Fibroblast of the aortic adventitia (primary cell): ENCODE results near the gene SLC37A1. TPM values are rescaled to one million over a fixed set of nuclear protein-coding genes. Genes with fewer than 3 reads are reported as not detected.

Experiments
- DNase-seq: peaks from one replicate; pipeline ENCODE4 v3.0.0-alpha.2; 2010; ENCODE audit warnings: low read depth
- H3K4me3 ChIP-seq: 2 replicates; pipeline ENCODE4 v1.5.1; 2011; ENCODE audit warnings: low read depth, mild to moderate bottlenecking, control low read depth, low read length, moderate library complexity
- total RNA-seq: library from RNA; depleted of rRNA; stranded (reverse); fragments of >200 nt; gene quantifications from 2 replicates; pipeline ENCODE4 v1.2.3, GENCODE V29; 2012; ENCODE audit warnings: low replicate concordance
- TF ChIP-seq, protein P1 (sequence below): IDR thresholded peaks from 2 replicates; pipeline ENCODE4 v1.5.1; 2011; ENCODE audit warnings: mild to moderate bottlenecking, low read length, control low read depth, inconsistent platforms; ENCODE audit not compliant: insufficient read depth

SLC37A1 gene
- total RNA-seq, 1 donor = 0.27 TPM

DNA sequence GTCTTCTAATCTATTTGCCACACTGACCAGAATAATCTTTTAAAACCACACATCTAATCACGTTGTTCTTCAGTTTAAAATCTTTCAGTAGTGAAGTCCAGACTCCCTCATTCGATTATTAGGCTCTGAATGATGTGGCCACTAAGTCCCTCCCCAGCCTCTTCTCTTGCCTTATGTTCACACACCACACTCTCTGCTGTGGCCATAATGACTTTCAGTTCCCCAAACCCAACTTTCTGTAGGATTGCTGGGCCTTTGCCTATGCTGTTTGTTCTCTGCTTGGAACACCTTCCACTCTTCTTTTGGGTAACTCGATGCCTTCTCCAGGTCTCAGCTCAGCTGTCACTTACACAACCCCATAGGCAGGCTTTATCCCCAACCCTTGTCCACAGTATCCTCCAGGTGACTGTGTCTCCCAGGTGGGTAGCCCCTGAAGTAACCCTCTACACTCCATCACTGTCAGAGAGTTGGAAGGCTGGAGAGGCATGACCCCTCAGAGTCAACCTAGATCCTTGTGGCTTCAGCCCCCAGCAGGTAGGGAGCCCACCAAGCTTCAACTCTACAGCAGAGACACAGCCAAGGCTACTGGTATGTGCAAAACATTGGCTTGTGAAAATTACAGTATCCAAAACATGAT, 8.4 kb upstream of the SLC37A1 start:
- no peak overlapping the region for H3K4me3 ChIP-seq
- DNase-seq = no peak
- TF ChIP-seq, protein P1, sequence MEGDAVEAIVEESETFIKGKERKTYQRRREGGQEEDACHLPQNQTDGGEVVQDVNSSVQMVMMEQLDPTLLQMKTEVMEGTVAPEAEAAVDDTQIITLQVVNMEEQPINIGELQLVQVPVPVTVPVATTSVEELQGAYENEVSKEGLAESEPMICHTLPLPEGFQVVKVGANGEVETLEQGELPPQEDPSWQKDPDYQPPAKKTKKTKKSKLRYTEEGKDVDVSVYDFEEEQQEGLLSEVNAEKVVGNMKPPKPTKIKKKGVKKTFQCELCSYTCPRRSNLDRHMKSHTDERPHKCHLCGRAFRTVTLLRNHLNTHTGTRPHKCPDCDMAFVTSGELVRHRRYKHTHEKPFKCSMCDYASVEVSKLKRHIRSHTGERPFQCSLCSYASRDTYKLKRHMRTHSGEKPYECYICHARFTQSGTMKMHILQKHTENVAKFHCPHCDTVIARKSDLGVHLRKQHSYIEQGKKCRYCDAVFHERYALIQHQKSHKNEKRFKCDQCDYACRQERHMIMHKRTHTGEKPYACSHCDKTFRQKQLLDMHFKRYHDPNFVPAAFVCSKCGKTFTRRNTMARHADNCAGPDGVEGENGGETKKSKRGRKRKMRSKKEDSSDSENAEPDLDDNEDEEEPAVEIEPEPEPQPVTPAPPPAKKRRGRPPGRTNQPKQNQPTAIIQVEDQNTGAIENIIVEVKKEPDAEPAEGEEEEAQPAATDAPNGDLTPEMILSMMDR = no peak

DNA sequence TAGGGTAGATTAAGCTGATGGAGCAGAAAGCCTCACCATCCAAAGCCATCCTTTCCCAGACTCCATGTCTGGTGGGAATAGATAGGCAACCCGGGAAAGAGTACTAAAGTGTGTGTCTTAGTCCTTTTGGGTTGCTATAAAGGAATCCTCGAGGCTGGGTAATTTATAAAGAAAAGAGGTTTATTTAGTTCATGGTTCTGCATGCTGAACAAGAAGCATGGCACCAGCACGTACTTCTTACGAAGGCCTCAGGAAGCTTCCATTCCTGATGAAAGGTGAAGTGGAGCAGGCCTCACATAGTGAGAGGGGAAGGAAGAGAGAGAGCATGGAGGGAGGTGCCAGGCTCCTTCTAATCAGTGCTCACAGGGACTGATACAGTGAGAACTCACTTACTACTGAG, 6.2 kb upstream of the SLC37A1 start:
- no peak overlapping the region for H3K4me3 ChIP-seq
- no peak for DNase-seq
- TF ChIP-seq, protein P1 = no peak

DNA sequence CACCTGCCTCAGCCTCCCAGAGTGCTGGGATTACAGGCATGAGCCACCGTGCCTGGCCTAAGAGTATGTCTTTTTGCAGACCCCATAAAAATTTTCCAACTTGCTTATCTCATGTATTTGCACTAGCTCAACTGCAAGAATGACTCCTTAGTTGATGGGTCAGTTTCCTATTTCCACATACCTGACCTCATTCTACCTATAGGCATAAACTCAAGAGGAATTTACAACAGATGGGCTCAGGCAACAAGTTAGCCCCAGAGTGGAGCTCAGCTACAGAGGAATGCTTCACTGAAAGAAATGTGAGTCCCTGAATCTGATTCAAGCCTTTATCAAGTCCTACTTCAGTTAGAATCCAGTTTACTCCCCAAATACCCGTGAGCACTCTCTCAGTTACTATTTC, 5.3 kb upstream of the SLC37A1 start:
- DNase-seq = no peak
- H3K4me3 ChIP-seq = no peak overlapping the region
- TF ChIP-seq, protein P1 = no peak

DNA sequence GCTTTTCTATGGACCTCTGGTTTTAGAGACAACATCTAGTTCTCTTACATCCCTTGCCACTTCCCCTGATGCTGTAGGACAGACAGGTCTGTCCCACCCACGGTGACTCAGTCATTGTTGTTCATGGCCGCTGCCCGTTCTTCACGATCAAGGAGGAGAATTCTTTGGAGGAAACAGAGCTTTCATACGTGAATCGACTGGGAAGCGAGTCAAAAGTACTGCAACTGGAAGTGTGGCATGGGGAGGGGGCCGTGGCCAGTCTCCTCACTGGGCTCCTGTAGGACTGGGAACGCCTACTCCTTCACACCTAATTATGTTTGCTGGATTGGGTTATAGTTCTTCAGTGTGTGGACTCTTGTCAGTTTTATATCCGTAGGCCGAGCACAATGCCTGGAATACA, 4.4 kb upstream of the SLC37A1 start:
- TF ChIP-seq, protein P1 = no peak
- H3K4me3 ChIP-seq = no peak overlapping the region
- DNase-seq = no peak

DNA sequence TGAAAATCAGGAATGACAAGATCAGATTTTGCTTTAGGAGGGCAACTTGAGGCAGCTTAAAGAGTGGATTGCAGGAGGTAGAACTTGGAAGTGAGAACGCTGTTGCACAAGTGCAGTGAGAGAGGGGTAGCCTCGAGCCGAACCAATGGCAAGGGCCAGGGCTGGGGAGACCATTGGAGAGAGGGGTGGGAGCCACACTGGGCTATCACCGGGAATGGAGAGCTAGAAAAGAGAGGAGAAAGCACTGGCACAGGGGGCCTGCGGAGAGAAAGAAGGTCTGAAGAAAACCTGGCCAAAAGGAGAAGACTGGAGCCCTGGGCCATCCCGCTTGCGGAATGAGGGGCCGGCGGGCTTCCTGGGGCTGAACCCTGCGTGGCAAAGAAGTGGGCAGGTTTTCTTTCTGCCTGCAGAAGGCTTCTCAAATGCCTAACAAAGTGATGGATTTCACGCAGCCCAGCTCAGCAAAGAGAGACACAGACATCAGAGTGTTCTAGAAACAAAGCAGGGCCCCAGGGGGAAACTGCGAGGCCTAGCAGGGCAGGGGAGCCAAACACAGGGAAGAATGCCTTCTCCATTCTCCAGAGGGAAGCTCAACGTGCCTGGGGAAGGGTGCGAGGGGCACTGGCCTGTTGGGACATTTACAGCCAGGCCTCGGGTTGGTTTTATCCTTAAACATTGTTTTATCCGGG, 1.2 kb upstream of the SLC37A1 start:
- TF ChIP-seq, protein P1 = no peak
- no peak overlapping the region for H3K4me3 ChIP-seq
- no peak for DNase-seq

DNA sequence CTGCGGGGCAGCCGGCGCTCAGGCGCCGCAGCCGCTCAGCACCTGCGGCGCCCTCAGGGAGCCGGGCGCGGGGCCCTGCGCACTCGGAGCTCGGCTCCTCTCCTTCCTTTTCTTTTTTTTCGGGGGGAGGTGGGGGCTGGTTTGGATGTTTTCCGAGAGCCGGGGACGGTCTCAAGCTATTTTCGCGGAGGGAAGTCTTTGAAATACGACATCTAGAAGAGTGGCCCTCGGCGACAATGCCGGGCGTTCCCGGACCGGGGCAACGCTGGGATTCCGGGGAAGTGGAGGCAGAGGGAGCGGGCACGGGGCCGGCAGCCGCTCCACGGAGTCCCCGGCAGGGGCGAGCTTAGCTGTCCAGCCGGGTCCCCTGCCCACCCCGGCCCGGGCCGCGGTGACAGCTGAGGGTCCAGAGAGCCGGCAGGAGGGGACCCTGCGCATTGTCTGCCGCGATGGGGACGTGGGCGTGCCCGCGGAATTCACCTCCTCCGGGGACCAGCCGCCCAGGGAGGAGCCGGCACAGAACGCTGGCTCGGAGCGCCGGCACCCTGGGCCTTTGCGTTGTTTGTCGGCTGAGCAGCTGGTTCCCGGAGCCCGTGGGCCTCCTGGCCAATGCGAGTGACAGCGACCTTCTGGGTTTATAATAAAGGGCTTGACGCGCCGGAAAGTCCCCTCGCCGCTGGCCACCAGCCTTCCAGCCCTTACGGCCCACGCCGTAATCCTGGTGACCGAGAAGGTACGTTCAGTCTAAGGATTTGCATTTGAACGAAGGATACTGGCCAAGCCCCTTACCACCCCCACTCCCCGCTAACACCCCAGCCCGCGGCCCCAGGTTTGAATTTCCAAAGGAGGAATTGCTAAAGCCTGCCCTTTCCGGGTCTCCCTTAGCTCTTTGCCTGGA, 582 bp downstream of the SLC37A1 start:
- DNase-seq = peak; percentile 9
- H3K4me3 ChIP-seq = peak overlapping the region; percentile 62
- TF ChIP-seq, protein P1 = no peak
